AG04450 (cell line): Measurements from ENCODE around the gene UBE2I. TPM values are rescaled to one million over a fixed set of nuclear protein-coding genes. Genes with fewer than 3 reads are reported as not detected.

Source experiments
- CTCF ChIA-PET: fragments of 300-600, 350-600 bp; formaldehyde crosslinking; extraction: SDS; loops from one replicate; lab custom pipeline; 2022; ENCODE audit warnings: antibody characterized with exemption, inconsistent platforms; lab: Charles Lee
- POLR2A ChIA-PET: fragments of 350-600 bp; formaldehyde crosslinking; extraction: SDS; loops from one replicate; lab custom pipeline; 2021; ENCODE audit warnings: antibody characterized with exemption, inconsistent platforms; lab: Yijun Ruan, JAX
- DNase-seq: peaks from one replicate; pipeline ENCODE4 v3.0.0-alpha.2; 2011; ENCODE audit warnings: low read depth, low spot score
- H3K27ac ChIP-seq: one replicate; pipeline ENCODE4 v1.5.1; 2012; ENCODE audit warnings: low read depth, low read length, control low read depth
- H3K27me3 ChIP-seq: one replicate; pipeline ENCODE4 v1.6.0; 2012; ENCODE audit warnings: low read length; ENCODE audit not compliant: control insufficient read depth, insufficient read depth
- H3K4me3 ChIP-seq: 2 replicates; pipeline ENCODE4 v1.5.1; 2011; ENCODE audit warnings: mild to moderate bottlenecking, low read depth, low read length, control low read depth
- H3K9me3 ChIP-seq: 2 replicates; pipeline ENCODE4 v1.5.1; 2012; ENCODE audit warnings: low read length; ENCODE audit not compliant: control insufficient read depth, insufficient read depth
- polyA plus RNA-seq: library from polyadenylated mRNA; depleted of rRNA; stranded (reverse); fragments of >200 nt; gene quantifications from 2 replicates; pipeline ENCODE4 v1.2.3, GENCODE V29; 2011
- TF ChIP-seq, protein P1 (sequence below): IDR thresholded peaks from 2 replicates; pipeline ENCODE4 v1.5.1; 2011; ENCODE audit warnings: low read depth, low read length, control low read depth, inconsistent platforms

The UBE2I gene
- polyA plus RNA-seq, 1 experiment: 165 TPM

GRCh38 chr16:1322407-1322806 is 13.0 kb downstream of the UBE2I start:
- TF ChIP-seq, protein P1, sequence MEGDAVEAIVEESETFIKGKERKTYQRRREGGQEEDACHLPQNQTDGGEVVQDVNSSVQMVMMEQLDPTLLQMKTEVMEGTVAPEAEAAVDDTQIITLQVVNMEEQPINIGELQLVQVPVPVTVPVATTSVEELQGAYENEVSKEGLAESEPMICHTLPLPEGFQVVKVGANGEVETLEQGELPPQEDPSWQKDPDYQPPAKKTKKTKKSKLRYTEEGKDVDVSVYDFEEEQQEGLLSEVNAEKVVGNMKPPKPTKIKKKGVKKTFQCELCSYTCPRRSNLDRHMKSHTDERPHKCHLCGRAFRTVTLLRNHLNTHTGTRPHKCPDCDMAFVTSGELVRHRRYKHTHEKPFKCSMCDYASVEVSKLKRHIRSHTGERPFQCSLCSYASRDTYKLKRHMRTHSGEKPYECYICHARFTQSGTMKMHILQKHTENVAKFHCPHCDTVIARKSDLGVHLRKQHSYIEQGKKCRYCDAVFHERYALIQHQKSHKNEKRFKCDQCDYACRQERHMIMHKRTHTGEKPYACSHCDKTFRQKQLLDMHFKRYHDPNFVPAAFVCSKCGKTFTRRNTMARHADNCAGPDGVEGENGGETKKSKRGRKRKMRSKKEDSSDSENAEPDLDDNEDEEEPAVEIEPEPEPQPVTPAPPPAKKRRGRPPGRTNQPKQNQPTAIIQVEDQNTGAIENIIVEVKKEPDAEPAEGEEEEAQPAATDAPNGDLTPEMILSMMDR: no peak
- no peaks in the 10 kb centered on the region; the same call in 1 of the 2 replicates for H3K9me3 ChIP-seq
- CTCF ChIA-PET: interaction anchor here (0.6 kb wide), 1 partner anchor 211 kb away, joined by 4 read pairs; no protein-coding TSS in a partner anchor
- H3K4me3 ChIP-seq: no peak overlapping the region
- no peak overlapping the region for H3K27ac ChIP-seq
- DNase-seq: no peak
- H3K27me3 ChIP-seq: no peaks in the 10 kb centered on the region
- POLR2A ChIA-PET: no interaction called here

- CTCF ChIA-PET: interaction anchor here (0.6 kb wide), 1 partner anchor 210 kb away, joined by 4 read pairs; no protein-coding TSS in a partner anchor
- DNase-seq: no peak
- Histone ChIP-seq H3K9me3 (no peaks in the 10 kb centered on the region; the same call in 1 of the 2 replicates), H3K4me3 (no peak overlapping the region), H3K27ac (no peak overlapping the region), H3K27me3 (no peaks in the 10 kb centered on the region)
- TF ChIP-seq, protein P1: no peak
- POLR2A ChIA-PET: interaction anchor here (0.7 to 0.8 kb wide), 2 partner anchors 20 to 78 kb away, joined by 3 to 4 read pairs; no protein-coding TSS in a partner anchor
Observed at GRCh38 chr16:1323296-1324239, 14.1 kb downstream of the UBE2I start.

- TF ChIP-seq, protein P1: no peak
- no peak for DNase-seq
- Histone ChIP-seq H3K4me3 (no peak overlapping the region), H3K27ac (no peak overlapping the region), H3K9me3 (no peaks in the 10 kb centered on the region; the same call in 1 of the 2 replicates), H3K27me3 (no peaks in the 10 kb centered on the region)
- ChIA-PET POLR2A (no interaction called here), CTCF (no interaction called here)
Observed at GRCh38 chr16:1324286-1324826, 14.9 kb downstream of the UBE2I start.

DNA sequence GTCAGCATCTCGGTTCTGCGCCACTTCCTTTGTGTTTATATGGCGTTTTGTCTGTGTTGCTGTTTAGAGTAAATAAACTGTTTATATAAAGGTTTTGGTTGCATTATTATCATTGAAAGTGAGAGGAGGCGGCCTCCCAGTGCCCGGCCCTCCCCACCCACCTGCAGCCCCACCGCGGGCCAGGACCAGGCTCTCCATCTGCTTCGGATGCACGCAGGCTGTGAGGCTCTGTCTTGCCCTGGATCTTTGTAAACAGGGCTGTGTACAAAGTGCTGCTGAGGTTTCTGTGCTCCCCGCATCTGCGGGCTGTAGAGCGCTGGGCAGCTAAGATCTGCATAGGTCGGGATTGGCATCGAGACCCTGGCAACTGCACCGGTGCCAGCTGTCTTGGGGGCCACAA is 15.8 kb downstream of the UBE2I start:
- POLR2A ChIA-PET: no interaction called here

More for the DNA sequence above, 15.8 kb downstream of the UBE2I start:
- TF ChIP-seq, protein P1: no peak
- Histone ChIP-seq H3K27ac (no peak overlapping the region), H3K27me3 (peaks cover 3% of the 10 kb centered on the region), H3K9me3 (peaks cover 4% of the 10 kb centered on the region), H3K4me3 (no peak overlapping the region)
- no peak for DNase-seq
- CTCF ChIA-PET: no interaction called here
